ENCODE data around the gene SASS6. TPM values are rescaled to one million over a fixed set of nuclear protein-coding genes. Genes with fewer than 3 reads are reported as not detected.
A peak's percentile ranks its signal among the peaks of the same experiment; 100 is the strongest.

The SASS6 gene
- total RNA-seq, 4 donors from 2014 or later = 1.2 to 4.6 (median 2.0) TPM

DNA sequence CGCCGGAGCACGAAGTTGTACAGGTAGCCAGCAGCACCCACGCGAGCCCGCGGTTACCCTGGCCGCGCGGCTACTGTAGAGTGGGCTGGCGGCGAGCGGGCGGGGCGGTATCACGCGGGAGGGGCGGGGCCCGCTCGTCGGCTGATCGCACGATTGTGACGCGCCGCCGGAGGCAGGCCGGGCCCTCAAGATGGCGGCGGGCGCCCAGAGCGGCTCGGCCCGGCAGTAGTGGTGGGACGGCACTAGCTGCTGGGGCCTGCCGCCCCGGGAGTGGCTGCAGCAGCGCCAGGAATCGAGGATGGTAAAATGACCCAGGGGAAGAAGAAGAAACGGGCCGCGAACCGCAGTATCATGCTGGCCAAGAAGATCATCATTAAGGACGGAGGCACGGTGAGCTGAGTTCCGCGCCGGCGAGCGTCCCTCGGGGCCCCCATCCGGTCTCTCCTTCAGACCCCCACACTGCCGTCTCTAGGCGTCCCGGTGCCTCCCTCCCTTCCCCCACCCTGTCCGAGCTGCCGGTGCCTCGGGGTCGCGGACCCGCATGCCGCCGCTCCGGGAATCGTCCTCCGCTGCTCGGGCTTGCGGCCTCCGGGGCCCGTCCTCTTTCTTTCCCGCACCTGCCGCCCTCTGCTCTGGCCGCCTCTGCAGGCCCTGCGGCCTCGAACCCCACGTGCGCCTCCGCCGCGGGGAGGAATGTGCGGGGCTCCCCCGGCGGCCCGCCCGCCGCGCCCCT, 94.6 kb downstream of the SASS6 start:
- DNase-seq (ENCODE audit: low spot score) (peak; percentile 81), ATAC-seq (ENCODE audit: low FRiP score) (peak; percentile 98)
- TF ChIP-seq, protein P1, sequence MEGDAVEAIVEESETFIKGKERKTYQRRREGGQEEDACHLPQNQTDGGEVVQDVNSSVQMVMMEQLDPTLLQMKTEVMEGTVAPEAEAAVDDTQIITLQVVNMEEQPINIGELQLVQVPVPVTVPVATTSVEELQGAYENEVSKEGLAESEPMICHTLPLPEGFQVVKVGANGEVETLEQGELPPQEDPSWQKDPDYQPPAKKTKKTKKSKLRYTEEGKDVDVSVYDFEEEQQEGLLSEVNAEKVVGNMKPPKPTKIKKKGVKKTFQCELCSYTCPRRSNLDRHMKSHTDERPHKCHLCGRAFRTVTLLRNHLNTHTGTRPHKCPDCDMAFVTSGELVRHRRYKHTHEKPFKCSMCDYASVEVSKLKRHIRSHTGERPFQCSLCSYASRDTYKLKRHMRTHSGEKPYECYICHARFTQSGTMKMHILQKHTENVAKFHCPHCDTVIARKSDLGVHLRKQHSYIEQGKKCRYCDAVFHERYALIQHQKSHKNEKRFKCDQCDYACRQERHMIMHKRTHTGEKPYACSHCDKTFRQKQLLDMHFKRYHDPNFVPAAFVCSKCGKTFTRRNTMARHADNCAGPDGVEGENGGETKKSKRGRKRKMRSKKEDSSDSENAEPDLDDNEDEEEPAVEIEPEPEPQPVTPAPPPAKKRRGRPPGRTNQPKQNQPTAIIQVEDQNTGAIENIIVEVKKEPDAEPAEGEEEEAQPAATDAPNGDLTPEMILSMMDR (IDR thresholded peaks at IDR 0.05) = no peak

DNA sequence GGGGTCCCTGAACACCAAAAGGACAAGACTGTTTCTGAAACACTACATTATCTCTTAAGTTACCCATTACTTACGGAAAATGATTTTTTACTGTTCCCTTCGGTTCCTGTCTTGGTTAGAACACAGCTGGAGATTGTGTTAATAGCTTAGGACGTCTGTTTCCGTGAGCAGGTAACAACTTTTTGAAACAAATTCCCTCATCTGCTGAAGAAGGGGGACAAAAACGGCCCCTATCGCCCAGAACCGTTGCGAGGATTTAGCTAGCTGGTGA, 95.1 kb downstream of the SASS6 start:
- no peak for DNase-seq (ENCODE audit: low spot score)
- TF ChIP-seq, protein P1 (IDR thresholded peaks at IDR 0.05) = no peak
- no peak for ATAC-seq (ENCODE audit: low FRiP score)

DNA sequence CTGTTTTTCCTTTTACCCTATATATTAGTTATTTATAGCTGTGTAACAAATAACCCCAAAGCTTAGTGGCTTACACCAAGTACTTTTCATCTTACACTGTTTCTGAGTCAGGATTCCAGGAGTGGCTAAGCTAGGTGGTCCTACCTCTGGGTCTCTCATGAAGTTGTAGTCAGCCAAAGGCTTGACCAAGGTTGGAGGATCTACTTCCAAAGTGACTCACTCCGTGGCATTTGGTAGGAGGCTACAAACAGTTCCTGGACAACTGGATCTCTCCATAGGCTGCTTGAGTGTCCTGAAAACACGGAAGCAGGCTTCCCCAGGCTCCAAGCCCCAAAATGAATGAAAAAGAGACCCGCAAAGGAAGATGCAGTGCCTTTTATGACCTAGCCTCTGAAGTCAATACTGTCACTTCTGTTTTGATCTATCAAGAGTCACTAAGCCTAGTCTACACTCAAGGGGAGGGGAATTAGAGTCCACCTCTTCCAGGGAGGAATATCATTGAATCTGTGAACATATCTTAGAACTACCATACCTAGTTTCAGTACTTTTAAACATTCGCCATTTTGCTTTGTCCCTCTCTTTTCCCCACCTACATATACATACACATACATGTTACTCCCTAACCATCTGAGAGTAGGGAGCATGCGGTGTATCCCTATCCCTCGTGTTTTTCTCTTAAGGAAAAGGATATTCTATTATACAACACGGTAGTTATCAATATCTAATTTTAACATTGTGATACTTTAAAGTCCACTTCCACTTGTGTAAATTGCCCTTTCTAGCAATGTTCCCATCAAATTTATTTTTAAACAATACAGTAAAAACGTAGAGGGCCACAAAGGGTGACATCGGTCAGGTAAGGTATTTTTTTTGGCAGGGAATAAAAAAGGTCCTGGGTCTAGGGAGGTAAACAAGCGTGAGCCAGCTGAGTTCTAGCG, 95.7 kb downstream of the SASS6 start:
- TF ChIP-seq, protein P1 (IDR thresholded peaks at IDR 0.05) = no peak
- no peak for DNase-seq (ENCODE audit: low spot score)
- no peak for ATAC-seq (ENCODE audit: low FRiP score)

DNA sequence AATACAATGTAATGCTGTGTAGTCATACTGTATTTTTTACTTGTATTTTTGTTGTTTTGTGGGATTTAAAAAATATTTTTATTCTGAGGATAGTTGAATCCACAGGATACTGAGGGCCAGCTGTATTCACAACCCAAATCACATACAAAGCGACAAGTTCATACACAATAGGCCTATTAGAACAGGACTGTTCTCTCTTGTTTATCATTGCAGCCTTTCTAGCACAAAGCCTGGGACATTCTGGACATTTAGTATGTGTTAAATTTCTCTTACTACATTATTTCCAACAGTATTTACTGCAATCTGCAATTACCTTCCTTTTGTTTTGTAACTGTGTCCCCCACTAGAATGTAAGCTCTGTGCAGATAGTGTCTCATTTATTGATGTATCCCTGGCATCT, 97.5 kb downstream of the SASS6 start:
- TF ChIP-seq, protein P1 (IDR thresholded peaks at IDR 0.05) = no peak
- DNase-seq (ENCODE audit: low spot score) = no peak
- no peak for ATAC-seq (ENCODE audit: low FRiP score)

DNA sequence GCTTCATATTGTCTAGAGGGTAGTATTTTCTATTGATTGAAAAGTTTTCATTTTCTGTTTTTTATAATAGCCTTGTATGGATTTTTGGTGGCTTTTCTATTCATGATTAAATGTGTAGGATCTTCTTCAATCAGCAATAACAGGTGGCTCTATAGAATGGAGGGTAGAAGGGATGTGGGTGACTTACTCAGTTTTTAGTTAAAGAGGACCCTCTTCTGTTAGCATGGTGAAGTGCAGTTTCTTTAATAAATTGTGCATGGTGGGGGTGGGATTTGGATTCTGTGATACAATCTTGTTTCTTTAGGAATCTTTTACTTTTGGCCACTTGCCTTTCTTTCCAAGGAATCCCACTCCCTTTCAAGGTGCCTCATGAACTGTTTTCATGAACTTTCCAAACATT, 98.3 kb downstream of the SASS6 start:
- TF ChIP-seq, protein P1 (IDR thresholded peaks at IDR 0.05) = no peak
- no peak for DNase-seq (ENCODE audit: low spot score)
- no peak for ATAC-seq (ENCODE audit: low FRiP score)

Small RNAs within 50 kb of the gene (small RNA-seq; reads per million reads assigned to genes)
- gene AC093019.1 = not detected

Other genes with a start within 250 kb of the SASS6 start
- 10 to 100 TPM; 16.6 to 30.6 (median 18.3) TPM for gene SLC35A3, start 162.9 kb downstream of the SASS6 start, total RNA-seq
- gene TRMT13, start 233 bp upstream of the SASS6 start, total RNA-seq = 10 to 100 TPM in 3 of 4 donors, 1 to 10 TPM in 1; 9.3 to 21.1 (median 15.8) TPM
- 1 to 10 TPM in 3 of 4 donors, under 1 TPM in 1; 0.50 to 1.4 (median 1.2) TPM for gene LRRC39, start 45.3 kb upstream of the SASS6 start, total RNA-seq
- gene DBT, start 116.9 kb upstream of the SASS6 start, total RNA-seq = 1 to 10 TPM; 3.4 to 9.8 (median 6.4) TPM
- gene RTCA, start 133.3 kb upstream of the SASS6 start, total RNA-seq = 10 to 100 TPM; 15.9 to 29.1 (median 19.4) TPM
- 10 to 100 TPM in 3 of 4 donors, 1 to 10 TPM in 1; 9.4 to 39.9 (median 13.4) TPM for gene CDC14A, start 219.6 kb upstream of the SASS6 start, total RNA-seq